Lower leg skin (tissue), 4 donors: ENCODE results near the gene POLQ. TPM values are rescaled to one million over a fixed set of nuclear protein-coding genes. Genes with fewer than 3 reads are reported as not detected.
"Not testable (repeated sequence)": the region's sequence is repeated elsewhere in the genome, so short reads cannot be mapped to it uniquely, and the experiment has no call there.

Source experiments
- DNase-seq, 2 donors: peaks; one replicate each; pipeline ENCODE4 v3.0.0-alpha.2; 2019; ENCODE audit warnings: low spot score in 2 of 2
- H3K4me3 ChIP-seq: fragments of 200-600 bp; sonication (generic); 2 replicates; pipeline ENCODE4 v1.5.1; 2017; ENCODE audit warnings: mild to moderate bottlenecking, low read depth; ENCODE audit not compliant: poor library complexity, severe bottlenecking
- POLR2A ChIP-seq, 2 donors: fragments of 450-650 bp; IDR thresholded peaks; one replicate each; pipeline ENCODE4 v1.6.1; 2016 to 2017; ENCODE audit warnings: antibody characterized with exemption in 2 of 2, mild to moderate bottlenecking in 1 of 2, moderate library complexity in 1 of 2
- WGBS, 2 donors: methylation state at CpG; one replicate each; pipeline ENCODE4 v1.1.5; 2018; 5-methylcytosine and 5-hydroxymethylcytosine counted together
- intact Hi-C: fragments of 100-400 bp; cut with DNase I; formaldehyde crosslinking; loops from one replicate; pipeline ENCODE4 v1.15.0; 2023; ENCODE audit warnings: low total_unique reads
- total RNA-seq, 4 donors: library from RNA; depleted of rRNA; stranded (reverse); fragments of >200 nt; gene quantifications; one replicate each; pipeline ENCODE4 v1.1.0, GENCODE V29; 2016
- TF ChIP-seq, protein P1 (sequence below), 3 donors: fragments of 450-650 bp; IDR thresholded peaks; one replicate each; pipeline ENCODE4 v1.5.1; 2016; ENCODE audit warnings: antibody characterized with exemption in 3 of 3, mild to moderate bottlenecking in 3 of 3, moderate library complexity in 2 of 3

Gene POLQ
- total RNA-seq, 4 donors from 2014 or later, result 0.42 to 0.91 (median 0.54) TPM

DNA sequence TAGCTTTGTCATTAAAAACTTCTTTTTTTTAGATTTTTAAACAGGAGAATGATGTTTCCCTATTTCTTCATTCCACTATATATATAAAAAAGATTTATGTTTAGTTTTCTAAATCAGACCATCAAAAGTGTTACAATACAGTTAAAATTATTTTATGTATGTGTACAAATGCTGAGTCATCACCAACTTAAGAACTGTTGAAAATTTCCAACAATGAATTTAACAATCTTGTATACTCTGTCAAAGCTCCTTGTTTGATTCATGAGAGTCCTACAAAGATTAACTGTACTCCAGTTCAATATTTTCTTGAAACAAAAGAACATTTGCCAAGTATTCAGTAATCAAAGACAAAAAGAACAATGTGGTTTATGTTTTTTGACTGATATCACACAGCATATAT lies 82.0 kb downstream of the POLQ start:
- no peak for TF ChIP-seq POLR2A (IDR thresholded peaks at IDR 0.05)
- TF ChIP-seq, protein P1, sequence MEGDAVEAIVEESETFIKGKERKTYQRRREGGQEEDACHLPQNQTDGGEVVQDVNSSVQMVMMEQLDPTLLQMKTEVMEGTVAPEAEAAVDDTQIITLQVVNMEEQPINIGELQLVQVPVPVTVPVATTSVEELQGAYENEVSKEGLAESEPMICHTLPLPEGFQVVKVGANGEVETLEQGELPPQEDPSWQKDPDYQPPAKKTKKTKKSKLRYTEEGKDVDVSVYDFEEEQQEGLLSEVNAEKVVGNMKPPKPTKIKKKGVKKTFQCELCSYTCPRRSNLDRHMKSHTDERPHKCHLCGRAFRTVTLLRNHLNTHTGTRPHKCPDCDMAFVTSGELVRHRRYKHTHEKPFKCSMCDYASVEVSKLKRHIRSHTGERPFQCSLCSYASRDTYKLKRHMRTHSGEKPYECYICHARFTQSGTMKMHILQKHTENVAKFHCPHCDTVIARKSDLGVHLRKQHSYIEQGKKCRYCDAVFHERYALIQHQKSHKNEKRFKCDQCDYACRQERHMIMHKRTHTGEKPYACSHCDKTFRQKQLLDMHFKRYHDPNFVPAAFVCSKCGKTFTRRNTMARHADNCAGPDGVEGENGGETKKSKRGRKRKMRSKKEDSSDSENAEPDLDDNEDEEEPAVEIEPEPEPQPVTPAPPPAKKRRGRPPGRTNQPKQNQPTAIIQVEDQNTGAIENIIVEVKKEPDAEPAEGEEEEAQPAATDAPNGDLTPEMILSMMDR (IDR thresholded peaks at IDR 0.05), result no peak
- intact Hi-C loops, result no loop called here
- no peak overlapping the region for H3K4me3 ChIP-seq
- no peak for DNase-seq

DNA sequence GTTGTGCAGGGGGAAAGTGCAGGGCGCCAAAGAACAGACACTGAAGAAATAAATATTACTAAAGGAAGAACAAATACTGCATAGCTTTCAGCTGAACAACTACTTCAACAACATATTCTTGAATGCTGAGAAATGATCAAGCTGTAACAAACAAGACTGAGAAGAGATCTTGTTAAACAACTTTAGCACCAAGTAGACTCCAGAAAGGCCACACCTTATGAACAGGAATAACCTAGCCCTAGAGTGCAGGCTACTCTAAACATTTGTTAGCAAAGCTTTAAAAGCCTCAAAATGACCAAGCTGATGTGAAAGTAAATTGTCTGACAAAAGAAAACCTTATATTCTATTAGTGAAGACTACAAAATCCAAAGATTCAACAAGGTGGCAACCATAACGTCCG lies 83.2 kb downstream of the POLQ start:
- TF ChIP-seq POLR2A (IDR thresholded peaks at IDR 0.05), result no peak
- TF ChIP-seq, protein P1 (IDR thresholded peaks at IDR 0.05), result no peak

DNA sequence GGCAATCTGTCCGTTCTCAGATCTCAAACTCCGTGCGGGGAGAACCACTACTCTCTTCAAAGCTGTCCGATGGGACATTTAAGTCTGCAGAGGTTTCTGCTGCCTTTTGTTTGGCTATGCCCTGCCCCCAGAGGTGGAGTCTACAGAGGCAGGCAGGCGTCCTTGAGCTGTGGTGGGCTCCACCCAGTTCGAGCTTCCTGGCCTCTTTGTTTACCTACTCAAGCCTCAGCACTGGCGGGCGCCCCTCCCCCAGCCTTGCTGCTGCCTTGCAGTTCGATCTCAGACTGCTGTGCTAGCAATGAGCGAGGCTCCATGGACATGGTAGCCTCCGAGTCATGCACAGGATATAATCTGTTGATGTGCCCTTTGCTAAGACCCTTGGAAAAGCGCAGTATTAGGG lies 94.0 kb downstream of the POLQ start:
- DNase-seq, intact Hi-C loops, H3K4me3 ChIP-seq: not testable (repeated sequence)
- 92 to 94% methylated on average over 11 to 12 of the region's 12 CpGs for WGBS, 2 donors

More for the DNA sequence above, 83.2 kb downstream of the POLQ start:
- no peak overlapping the region for H3K4me3 ChIP-seq
- 94 to 98% methylated on average over 3 of the region's 3 CpGs for WGBS, 2 donors
- intact Hi-C loops, result no loop called here
- DNase-seq, result no peak

DNA sequence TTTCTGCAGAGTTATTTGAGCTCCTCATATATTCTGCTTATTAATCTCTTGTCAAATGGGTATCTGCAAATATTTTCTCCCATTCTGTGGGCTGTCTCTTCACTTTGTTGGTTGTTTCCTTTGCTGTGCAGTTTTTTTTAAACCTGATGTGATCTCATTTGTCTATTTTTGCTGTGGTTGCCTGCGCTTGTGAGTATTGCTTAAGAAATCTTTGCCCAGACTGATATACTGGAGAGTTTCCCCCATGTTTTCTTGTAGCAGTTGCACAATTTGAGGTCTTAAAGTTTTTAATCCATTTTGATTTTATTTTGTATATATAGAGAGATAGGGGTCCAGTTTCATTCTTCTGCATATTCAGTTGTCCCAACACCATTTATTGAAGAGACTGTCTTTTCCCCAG lies 102.3 kb downstream of the POLQ start:
- TF ChIP-seq, protein P1 (IDR thresholded peaks at IDR 0.05), result no peak
- no peak for TF ChIP-seq POLR2A (IDR thresholded peaks at IDR 0.05)
- intact Hi-C loops, result no loop called here
- 94 to 97% methylated on average over 1 of the region's 1 CpG for WGBS, 2 donors
- H3K4me3 ChIP-seq, result no peak overlapping the region
- no peak for DNase-seq

DNA sequence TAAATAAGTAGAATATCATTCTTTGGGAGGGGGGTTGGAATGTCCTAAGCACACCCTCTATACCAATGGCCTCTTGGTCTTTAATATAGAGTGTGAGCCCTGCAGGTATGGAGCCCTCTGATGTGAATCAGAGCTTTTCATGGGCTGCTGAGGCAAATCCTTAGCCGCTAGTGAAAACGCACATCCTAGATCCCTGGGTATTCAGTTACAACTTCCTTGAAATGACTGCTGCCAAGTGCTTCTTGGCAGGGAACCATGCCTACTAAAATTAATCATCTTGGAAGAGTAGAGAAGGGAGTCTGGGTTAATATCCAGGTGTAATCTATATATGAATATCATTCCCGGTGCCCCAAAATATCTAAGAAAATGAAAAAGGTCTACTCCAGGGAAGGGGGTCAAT lies 109.1 kb downstream of the POLQ start:
- H3K4me3 ChIP-seq, result no peak overlapping the region
- intact Hi-C loops, result no loop called here
- WGBS, 2 donors, result 61 to 66% methylated on average over 3 of the region's 3 CpGs
- no peak for TF ChIP-seq POLR2A (IDR thresholded peaks at IDR 0.05)
- TF ChIP-seq, protein P1 (IDR thresholded peaks at IDR 0.05), result no peak
- DNase-seq, result no peak

DNA sequence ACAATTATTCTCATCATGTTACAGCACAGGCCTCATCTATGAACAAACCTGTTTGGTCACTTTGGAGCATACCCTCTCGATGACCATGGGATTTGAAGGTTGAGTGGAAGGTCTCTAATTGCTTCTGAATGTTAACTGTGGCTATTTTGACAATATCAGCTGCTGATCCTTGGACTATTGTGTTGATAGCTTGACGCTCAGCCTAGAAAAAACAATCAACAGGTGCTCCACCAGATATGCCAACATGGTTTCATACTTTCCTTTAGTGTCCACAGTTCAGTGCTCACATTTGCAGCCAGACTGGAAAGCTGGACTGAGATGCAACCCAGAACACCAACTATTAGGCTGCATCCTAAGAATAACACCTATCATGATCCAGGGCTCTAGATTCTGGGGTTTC lies 109.7 kb downstream of the POLQ start:
- TF ChIP-seq POLR2A (IDR thresholded peaks at IDR 0.05), result no peak
- TF ChIP-seq, protein P1 (IDR thresholded peaks at IDR 0.05), result no peak
- no peak for DNase-seq
- intact Hi-C loops, result no loop called here
- WGBS, 2 donors, result 89 to 94% methylated on average over 2 of the region's 2 CpGs
- no peak overlapping the region for H3K4me3 ChIP-seq
